Mesothelial cell of epicardium (in vitro differentiated cells): Measurements from ENCODE around the gene PRLR. TPM values are rescaled to one million over a fixed set of nuclear protein-coding genes. Genes with fewer than 3 reads are reported as not detected.

ENCODE experiments used
- DNase-seq, 2 experiments: peaks; one replicate each; pipeline ENCODE4 v3.0.0; 2021; ENCODE audit warnings: low spot score in 2 of 2; ENCODE audit not compliant: unreplicated experiment in 2 of 2
- H3K27ac Mint-ChIP-seq: 2 replicates; pipeline ENCODE4 v1.8.0; 2021; ENCODE audit warnings: mixed read lengths
- H3K27me3 Mint-ChIP-seq: 2 replicates; pipeline ENCODE4 v1.8.0; 2021; ENCODE audit warnings: low read depth, mixed read lengths
- H3K36me3 Mint-ChIP-seq: 2 replicates; pipeline ENCODE4 v1.8.0; 2021; ENCODE audit warnings: mixed read lengths
- H3K4me1 Mint-ChIP-seq: 2 replicates; pipeline ENCODE4 v1.8.0; 2021; ENCODE audit warnings: mixed read lengths
- H3K4me3 Mint-ChIP-seq: 2 replicates; pipeline ENCODE4 v1.8.0; 2021; ENCODE audit warnings: mild to moderate bottlenecking, moderate library complexity, mixed read lengths
- H3K9me3 Mint-ChIP-seq: 2 replicates; pipeline ENCODE4 v1.8.0; 2021; ENCODE audit warnings: mixed read lengths
- CTCF ChIP-seq: fragments of 200-600 bp; sonication (generic); IDR thresholded peaks from one replicate; pipeline ENCODE4 v1.5.0; 2021; ENCODE audit warnings: antibody characterized with exemption; ENCODE audit not compliant: unreplicated experiment
- total RNA-seq: library from RNA; stranded (reverse); gene quantifications from 3 replicates; pipeline ENCODE4 v1.2.1, GENCODE V29; 2021

PRLR gene
- total RNA-seq, 1 donor from 2014 or later = 1.2 TPM

DNA sequence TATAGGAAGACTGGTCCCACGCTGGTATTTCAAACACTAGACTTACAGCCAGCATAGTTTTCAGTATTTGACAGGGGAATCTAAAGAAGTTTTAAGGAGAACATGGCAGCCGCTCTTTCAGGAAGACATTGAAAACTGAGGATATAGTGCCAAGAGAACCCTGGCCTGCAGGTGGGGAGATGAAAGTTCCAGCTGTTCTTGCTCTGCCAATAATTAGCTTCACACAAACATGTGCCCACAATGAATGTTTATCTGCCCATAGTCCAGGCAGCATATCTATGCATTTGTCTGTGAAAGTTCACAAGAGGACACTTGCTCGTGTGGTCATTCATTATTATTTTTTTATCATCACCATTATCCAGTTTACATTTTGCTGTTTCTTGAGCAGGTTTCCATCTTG is 134.9 kb downstream of the PRLR start:
- Mint-ChIP-seq H3K27ac (no peak overlapping the region), H3K9me3 (no peaks in the 10 kb centered on the region), H3K27me3 (no peaks in the 10 kb centered on the region), H3K4me1 (no peaks in the 10 kb centered on the region), H3K4me3 (no peak overlapping the region), H3K36me3 (no peaks in the 10 kb centered on the region)
- no peak for DNase-seq
- no peak for TF ChIP-seq CTCF

DNA sequence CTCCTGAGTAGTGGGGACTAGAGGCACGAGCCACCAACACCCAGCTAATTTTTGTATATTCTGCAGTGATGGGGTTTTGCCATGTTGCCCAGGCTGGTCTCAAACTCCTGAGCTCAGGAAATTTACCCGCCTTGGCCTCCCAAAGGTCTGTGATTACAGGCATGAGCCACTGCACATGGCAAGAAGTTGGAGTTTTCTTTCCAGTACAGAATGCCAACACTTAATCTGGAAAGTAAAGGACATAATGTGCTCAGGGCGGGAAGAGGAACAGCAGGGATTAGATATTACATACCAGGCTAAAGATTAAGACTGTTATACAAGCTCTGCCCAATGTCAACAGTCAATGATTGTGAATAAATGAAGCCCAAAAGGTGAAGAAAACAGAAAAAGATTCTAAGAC is 135.3 kb downstream of the PRLR start:
- no peak for TF ChIP-seq CTCF
- H3K4me3 Mint-ChIP-seq = no peak overlapping the region
- H3K27me3 Mint-ChIP-seq = no peaks in the 10 kb centered on the region
- H3K27ac Mint-ChIP-seq = no peak overlapping the region
- no peaks in the 10 kb centered on the region for H3K36me3 Mint-ChIP-seq
- no peak for DNase-seq
- H3K9me3 Mint-ChIP-seq = no peaks in the 10 kb centered on the region
- no peaks in the 10 kb centered on the region for H3K4me1 Mint-ChIP-seq

DNA sequence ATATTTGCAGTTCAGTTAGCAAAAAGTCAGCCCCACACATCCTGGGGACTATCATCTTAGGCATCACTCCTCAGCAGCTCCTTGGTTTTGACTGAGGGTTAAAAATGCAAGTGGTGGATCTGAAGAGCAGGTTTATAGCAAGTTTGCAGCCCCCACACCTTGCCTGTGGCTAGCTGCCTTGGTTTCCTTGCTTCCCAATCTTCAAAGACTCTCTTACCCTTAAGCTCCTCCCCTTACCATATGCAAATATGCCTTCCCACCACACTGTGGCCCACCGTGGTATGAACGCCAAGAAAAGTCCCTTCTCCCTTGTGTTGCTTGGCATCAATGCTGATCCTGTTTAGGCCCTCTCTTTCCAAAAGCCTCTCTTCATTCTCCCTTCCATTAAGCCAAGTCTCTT is 137.6 kb downstream of the PRLR start:
- Mint-ChIP-seq H3K4me1 (no peaks in the 10 kb centered on the region), H3K27ac (no peak overlapping the region), H3K4me3 (no peak overlapping the region), H3K36me3 (no peaks in the 10 kb centered on the region), H3K27me3 (no peaks in the 10 kb centered on the region), H3K9me3 (no peaks in the 10 kb centered on the region)
- no peak for DNase-seq
- no peak for TF ChIP-seq CTCF

- no peaks in the 10 kb centered on the region for H3K9me3 Mint-ChIP-seq
- no peak overlapping the region for H3K4me3 Mint-ChIP-seq
- H3K27ac Mint-ChIP-seq = no peak overlapping the region
- no peaks in the 10 kb centered on the region for H3K4me1 Mint-ChIP-seq
- TF ChIP-seq CTCF = no peak
- no peaks in the 10 kb centered on the region for H3K36me3 Mint-ChIP-seq
- no peak for DNase-seq
- no peaks in the 10 kb centered on the region for H3K27me3 Mint-ChIP-seq
Measured at GRCh38 chr5:35091704-35092103, 138.6 kb downstream of the PRLR start.

GRCh38 chr5:35089334-35090314 is 140.7 kb downstream of the PRLR start:
- Mint-ChIP-seq H3K4me3 (no peak overlapping the region), H3K27me3 (no peaks in the 10 kb centered on the region), H3K36me3 (no peaks in the 10 kb centered on the region), H3K27ac (no peak overlapping the region), H3K4me1 (no peaks in the 10 kb centered on the region), H3K9me3 (no peaks in the 10 kb centered on the region)
- DNase-seq = peak in 1 of 2 experiments; percentile 49
- peak; percentile 41 for TF ChIP-seq CTCF
